Measurements from ENCODE around the gene IL17D.

DNA sequence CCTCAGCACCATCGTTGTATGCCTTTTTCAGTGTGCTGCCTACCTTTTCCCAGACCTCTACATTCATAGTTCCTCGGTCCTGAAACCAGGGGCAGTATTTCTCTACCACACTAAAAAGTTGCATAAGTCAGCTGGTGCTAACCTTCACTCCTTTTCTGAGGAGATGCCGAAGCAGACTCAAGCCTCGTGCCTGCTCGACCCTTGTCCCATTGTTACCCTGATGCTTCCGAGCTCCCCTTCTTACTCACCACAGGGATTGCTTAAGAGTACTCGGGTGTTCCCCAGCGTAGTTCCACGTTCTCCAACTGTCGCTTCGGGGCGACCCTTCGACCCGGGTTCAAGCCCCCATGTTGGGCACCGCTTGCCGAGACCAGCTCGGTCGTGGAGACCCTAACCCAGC lies 19.0 kb upstream of the IL17D start:
- no peak for TF ChIP-seq CTCF (IDR thresholded peaks at IDR 0.05; ENCODE audit: low read depth, low read length, missing input control)
- TF ChIP-seq, protein P1, sequence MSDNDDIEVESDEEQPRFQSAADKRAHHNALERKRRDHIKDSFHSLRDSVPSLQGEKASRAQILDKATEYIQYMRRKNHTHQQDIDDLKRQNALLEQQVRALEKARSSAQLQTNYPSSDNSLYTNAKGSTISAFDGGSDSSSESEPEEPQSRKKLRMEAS (IDR thresholded peaks at IDR 0.05) = no peak
- TF ChIP-seq RXRA (IDR thresholded peaks at IDR 0.05) = no peak
- no peak for TF ChIP-seq RAD21 (IDR thresholded peaks at IDR 0.05)
- TF ChIP-seq REST (IDR thresholded peaks at IDR 0.05) = no peak
- TF ChIP-seq, protein P2, sequence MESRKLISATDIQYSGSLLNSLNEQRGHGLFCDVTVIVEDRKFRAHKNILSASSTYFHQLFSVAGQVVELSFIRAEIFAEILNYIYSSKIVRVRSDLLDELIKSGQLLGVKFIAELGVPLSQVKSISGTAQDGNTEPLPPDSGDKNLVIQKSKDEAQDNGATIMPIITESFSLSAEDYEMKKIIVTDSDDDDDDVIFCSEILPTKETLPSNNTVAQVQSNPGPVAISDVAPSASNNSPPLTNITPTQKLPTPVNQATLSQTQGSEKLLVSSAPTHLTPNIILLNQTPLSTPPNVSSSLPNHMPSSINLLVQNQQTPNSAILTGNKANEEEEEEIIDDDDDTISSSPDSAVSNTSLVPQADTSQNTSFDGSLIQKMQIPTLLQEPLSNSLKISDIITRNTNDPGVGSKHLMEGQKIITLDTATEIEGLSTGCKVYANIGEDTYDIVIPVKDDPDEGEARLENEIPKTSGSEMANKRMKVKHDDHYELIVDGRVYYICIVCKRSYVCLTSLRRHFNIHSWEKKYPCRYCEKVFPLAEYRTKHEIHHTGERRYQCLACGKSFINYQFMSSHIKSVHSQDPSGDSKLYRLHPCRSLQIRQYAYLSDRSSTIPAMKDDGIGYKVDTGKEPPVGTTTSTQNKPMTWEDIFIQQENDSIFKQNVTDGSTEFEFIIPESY (IDR thresholded peaks at IDR 0.05) = no peak
- no peak for TF ChIP-seq SP1 (IDR thresholded peaks at IDR 0.05)

Data from liver (tissue), 3 donors.